Fibroblast of skin of back (primary cell): ENCODE measurements around the gene PAK6.

Experiments used
- DNase-seq: peaks from one replicate; pipeline ENCODE4 v3.0.0-alpha.2; 2013

The PAK6 gene

GRCh38 chr15:40241269-40242212 is 2.7 kb downstream of the PAK6 start:
- DNase-seq: no peak

GRCh38 chr15:40242213-40242599 is 3.3 kb downstream of the PAK6 start:
- DNase-seq: no peak

- DNase-seq: no peak
Observed at GRCh38 chr15:40242601-40243000, 3.7 kb downstream of the PAK6 start.

GRCh38 chr15:40243126-40243810 is 4.4 kb downstream of the PAK6 start:
- no peak for DNase-seq

- no peak for DNase-seq
Observed at GRCh38 chr15:40244961-40245523, 6.2 kb downstream of the PAK6 start.

GRCh38 chr15:40245666-40246450 is 7.0 kb downstream of the PAK6 start:
- DNase-seq: no peak

GRCh38 chr15:40246496-40247280 is 7.8 kb downstream of the PAK6 start:
- DNase-seq: no peak

- DNase-seq: no peak
Observed at GRCh38 chr15:40247406-40247971, 8.6 kb downstream of the PAK6 start.

GRCh38 chr15:40248006-40248783 is 9.3 kb downstream of the PAK6 start:
- DNase-seq: no peak

GRCh38 chr15:40249477-40250303 is 10.8 kb downstream of the PAK6 start:
- DNase-seq: peak; percentile 31

- DNase-seq: no peak
Observed at GRCh38 chr15:40250304-40250656, 11.4 kb downstream of the PAK6 start.

GRCh38 chr15:40250771-40251483 is 12.1 kb downstream of the PAK6 start:
- DNase-seq: no peak

GRCh38 chr15:40251486-40252140 is 12.8 kb downstream of the PAK6 start:
- no peak for DNase-seq

GRCh38 chr15:40252141-40252437 is 13.2 kb downstream of the PAK6 start:
- no peak for DNase-seq

- DNase-seq: no peak
Observed at GRCh38 chr15:40252438-40253166, 13.7 kb downstream of the PAK6 start.

- no peak for DNase-seq
Observed at GRCh38 chr15:40253167-40253790, 14.4 kb downstream of the PAK6 start.

- no peak for DNase-seq
Observed at GRCh38 chr15:40254452-40254851, 15.6 kb downstream of the PAK6 start.

GRCh38 chr15:40255033-40255432 is 16.2 kb downstream of the PAK6 start:
- no peak for DNase-seq
